Effector memory CD4-positive, alpha-beta T cell (primary cell): Measurements from ENCODE around the gene FRMD6.

ENCODE experiments used
- DNase-seq, 3 donors: peaks; one replicate each; pipeline ENCODE4 v3.0.0-alpha.2; 2020
- H3K27ac ChIP-seq: 2 replicates; pipeline ENCODE4 v1.7.0; 2013; ENCODE audit warnings: mild to moderate bottlenecking, low read length, moderate library complexity; ENCODE audit not compliant: insufficient read depth, poor library complexity, severe bottlenecking
- H3K27me3 ChIP-seq: replicated peaks from 2 replicates; pipeline ENCODE4 v1.7.0; 2013; ENCODE audit warnings: mild to moderate bottlenecking, low read length; ENCODE audit not compliant: insufficient read depth, control insufficient read depth, poor library complexity, severe bottlenecking
- H3K36me3 ChIP-seq: 2 replicates; pipeline ENCODE4 v1.7.0; 2013; ENCODE audit warnings: mild to moderate bottlenecking, low read length, moderate library complexity; ENCODE audit not compliant: control insufficient read depth, insufficient read depth
- H3K4me1 ChIP-seq: 2 replicates; pipeline ENCODE4 v1.7.0; 2013; ENCODE audit warnings: low read length, mild to moderate bottlenecking; ENCODE audit not compliant: control insufficient read depth, insufficient read depth, poor library complexity, severe bottlenecking
- H3K4me3 ChIP-seq: 2 replicates; pipeline ENCODE4 v1.7.0; 2013; ENCODE audit warnings: low read length, low read depth, mild to moderate bottlenecking; ENCODE audit not compliant: insufficient read depth, poor library complexity, severe bottlenecking
- H3K9me3 ChIP-seq: 2 replicates; pipeline ENCODE4 v1.7.0; 2013; ENCODE audit warnings: mild to moderate bottlenecking, low read length, moderate library complexity; ENCODE audit not compliant: control insufficient read depth

Gene FRMD6

GRCh38 chr14:51613416-51613815, 38.3 kb upstream of the FRMD6 start:
- Histone ChIP-seq H3K27ac (no peak overlapping the region), H3K4me3 (no peak overlapping the region), H3K27me3 (no peaks in the 10 kb centered on the region), H3K4me1 (no peaks in the 10 kb centered on the region), H3K9me3 (no peaks in the 10 kb centered on the region), H3K36me3 (no peaks in the 10 kb centered on the region)
- DNase-seq = no peak

- no peak overlapping the region for H3K4me3 ChIP-seq
- H3K27ac ChIP-seq = no peak overlapping the region
These were observed 37.0 kb upstream of the FRMD6 start for GRCh38 chr14:51614707-51615106.

DNA sequence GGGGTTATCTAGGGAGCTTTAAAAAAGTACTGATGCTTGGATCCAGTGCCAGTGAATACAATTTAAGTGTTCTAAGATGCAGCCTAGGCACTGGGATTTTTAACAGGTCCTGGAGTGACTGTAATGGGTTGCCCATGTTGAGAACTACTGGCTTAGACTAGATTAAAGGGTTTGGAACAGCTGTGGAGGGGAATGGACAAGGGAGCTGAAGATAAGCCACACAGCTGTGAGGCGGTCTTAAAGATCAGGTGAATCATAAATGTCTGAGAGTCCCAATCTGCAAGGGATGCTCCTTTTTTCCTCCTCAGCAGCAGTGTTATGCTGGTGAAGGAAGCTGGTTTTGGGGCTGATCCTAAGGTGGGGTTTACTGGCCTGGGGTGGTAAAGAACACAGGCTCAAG, 35.5 kb upstream of the FRMD6 start:
- Histone ChIP-seq H3K36me3 (no peaks in the 10 kb centered on the region), H3K27me3 (no peaks in the 10 kb centered on the region), H3K9me3 (no peaks in the 10 kb centered on the region), H3K27ac (no peak overlapping the region), H3K4me3 (no peak overlapping the region), H3K4me1 (no peaks in the 10 kb centered on the region)
- DNase-seq = no peak

More at GRCh38 chr14:51614707-51615106, 37.0 kb upstream of the FRMD6 start:
- no peaks in the 10 kb centered on the region for H3K4me1 ChIP-seq
- H3K36me3 ChIP-seq = no peaks in the 10 kb centered on the region
- H3K9me3 ChIP-seq = no peaks in the 10 kb centered on the region
- no peaks in the 10 kb centered on the region for H3K27me3 ChIP-seq
- no peak for DNase-seq

GRCh38 chr14:51616724-51617409, 34.8 kb upstream of the FRMD6 start:
- no peak for DNase-seq
- H3K36me3 ChIP-seq = no peaks in the 10 kb centered on the region
- no peaks in the 10 kb centered on the region for H3K9me3 ChIP-seq
- H3K27ac ChIP-seq = no peak overlapping the region
- no peaks in the 10 kb centered on the region for H3K27me3 ChIP-seq
- H3K4me1 ChIP-seq = no peaks in the 10 kb centered on the region
- H3K4me3 ChIP-seq = no peak overlapping the region

- Histone ChIP-seq H3K27ac (no peak overlapping the region), H3K36me3 (no peaks in the 10 kb centered on the region), H3K9me3 (no peaks in the 10 kb centered on the region), H3K27me3 (no peaks in the 10 kb centered on the region), H3K4me3 (no peak overlapping the region), H3K4me1 (no peaks in the 10 kb centered on the region)
- no peak for DNase-seq
These were observed 32.1 kb upstream of the FRMD6 start for GRCh38 chr14:51619561-51619960.

DNA sequence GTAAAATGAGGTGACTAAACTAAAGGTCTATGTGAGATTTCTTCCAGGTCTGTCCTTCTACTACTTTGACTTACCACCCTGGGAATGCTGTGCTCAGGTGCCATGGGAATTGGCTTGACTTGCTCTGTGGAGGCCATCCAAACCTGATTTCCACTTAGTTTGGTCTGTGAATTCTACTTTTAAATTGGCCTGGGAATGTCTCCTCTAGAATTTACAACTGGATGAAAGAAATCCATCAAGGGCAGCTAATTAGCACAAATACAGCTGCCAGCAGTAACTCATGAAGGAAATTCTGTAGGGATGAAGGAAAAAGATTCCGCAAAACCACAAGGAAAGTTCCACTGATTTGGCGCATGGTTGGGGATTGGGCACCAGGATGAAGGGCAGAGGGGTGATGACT, 31.7 kb upstream of the FRMD6 start:
- Histone ChIP-seq H3K9me3 (no peaks in the 10 kb centered on the region), H3K27me3 (no peaks in the 10 kb centered on the region), H3K36me3 (no peaks in the 10 kb centered on the region), H3K4me1 (no peaks in the 10 kb centered on the region), H3K27ac (no peak overlapping the region), H3K4me3 (no peak overlapping the region)
- DNase-seq = no peak

- no peak overlapping the region for H3K4me3 ChIP-seq
- no peaks in the 10 kb centered on the region for H3K36me3 ChIP-seq
- no peaks in the 10 kb centered on the region for H3K4me1 ChIP-seq
- H3K27me3 ChIP-seq = no peaks in the 10 kb centered on the region
- no peak for DNase-seq
- no peaks in the 10 kb centered on the region for H3K9me3 ChIP-seq
- no peak overlapping the region for H3K27ac ChIP-seq
These were observed 30.1 kb upstream of the FRMD6 start for GRCh38 chr14:51621654-51622053.

DNA sequence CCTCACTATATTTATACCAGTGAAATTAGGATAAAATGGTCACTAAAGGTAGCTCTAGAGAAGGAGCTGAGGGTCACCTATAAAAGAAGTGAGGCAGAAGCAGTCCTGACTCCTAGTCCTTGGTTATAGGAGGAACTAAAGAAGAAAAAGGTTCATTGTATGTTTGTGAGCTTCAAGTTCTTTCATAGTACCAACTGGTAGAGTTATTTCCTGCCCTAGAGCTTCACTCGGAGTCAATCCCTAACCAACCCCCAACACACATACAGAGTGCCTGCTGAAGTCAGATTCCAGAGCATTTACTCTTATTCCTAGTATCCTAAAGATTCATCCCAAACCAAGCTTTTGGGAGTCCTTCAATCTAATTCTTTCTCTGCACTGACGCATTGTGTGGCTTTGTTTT, 29.3 kb upstream of the FRMD6 start:
- Histone ChIP-seq H3K4me3 (no peak overlapping the region), H3K27me3 (no peaks in the 10 kb centered on the region), H3K4me1 (no peaks in the 10 kb centered on the region), H3K9me3 (no peaks in the 10 kb centered on the region), H3K27ac (no peak overlapping the region), H3K36me3 (no peaks in the 10 kb centered on the region)
- DNase-seq = no peak

GRCh38 chr14:51624955-51625569, 26.6 kb upstream of the FRMD6 start:
- Histone ChIP-seq H3K27me3 (no peaks in the 10 kb centered on the region), H3K36me3 (no peaks in the 10 kb centered on the region), H3K27ac (no peak overlapping the region), H3K4me3 (no peak overlapping the region), H3K9me3 (no peaks in the 10 kb centered on the region), H3K4me1 (no peaks in the 10 kb centered on the region)
- DNase-seq = no peak

DNA sequence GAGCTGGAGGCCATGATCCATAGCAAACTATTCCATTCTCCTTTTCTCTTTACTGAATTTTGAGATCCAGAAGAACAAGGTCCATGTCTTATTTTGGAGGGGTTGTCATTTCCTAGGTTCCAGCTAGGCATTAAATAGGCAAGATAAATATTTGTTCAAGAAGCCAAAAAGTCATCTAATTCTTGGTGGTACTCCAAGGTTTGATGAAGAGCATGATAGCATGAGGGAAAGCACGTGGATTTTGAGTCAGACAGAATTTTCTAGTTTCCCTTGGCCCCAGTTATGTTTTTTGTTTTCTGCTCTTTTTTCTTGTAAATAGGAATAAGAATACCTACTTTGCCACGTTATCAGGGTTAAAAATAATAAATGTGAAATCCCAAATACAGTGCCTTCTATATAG, 25.5 kb upstream of the FRMD6 start:
- H3K4me3 ChIP-seq = no peak overlapping the region
- no peaks in the 10 kb centered on the region for H3K36me3 ChIP-seq
- H3K4me1 ChIP-seq = no peaks in the 10 kb centered on the region
- H3K27ac ChIP-seq = no peak overlapping the region
- no peak for DNase-seq
- H3K9me3 ChIP-seq = no peaks in the 10 kb centered on the region
- H3K27me3 ChIP-seq = no peaks in the 10 kb centered on the region
